ENCODE data around the gene FAM204A.

DNA sequence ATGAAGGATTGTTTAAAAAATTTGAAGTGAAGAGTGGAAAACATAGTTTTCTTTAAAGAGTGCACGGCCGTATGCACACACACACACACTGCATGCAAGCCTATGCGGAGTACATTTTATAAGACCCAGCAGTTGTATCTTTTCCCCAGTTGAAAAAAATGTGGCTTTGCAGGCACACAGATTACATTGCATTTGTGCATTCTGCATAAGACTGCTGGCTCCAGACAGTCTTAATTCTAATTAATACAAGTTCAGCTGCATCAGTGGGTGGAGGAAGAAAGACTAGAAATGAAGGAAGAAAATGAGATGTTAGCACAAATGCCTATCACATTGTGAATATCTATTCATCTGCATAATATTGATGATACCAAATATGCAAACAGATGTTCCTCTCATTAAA is 79.6 kb downstream of the FAM204A start:
- TF ChIP-seq CTCF (conservative IDR thresholded peaks at IDR 0.05; ENCODE audit: low read length) (no peak), EZH2phosphoT487 (IDR thresholded peaks at IDR 0.05; ENCODE audit: borderline replicate concordance) (no peak)

Data from Loucy (cell line).